ENCODE results near the gene SPRED3.
"Not testable (repeated sequence)": the region's sequence is repeated elsewhere in the genome, so short reads cannot be mapped to it uniquely, and the experiment has no call there.

SPRED3 gene

GRCh38 chr19:38417544-38418506 lies 29.3 kb downstream of the SPRED3 start:
- DNase-seq (ENCODE audit: low read depth, low spot score), result no peak

DNA sequence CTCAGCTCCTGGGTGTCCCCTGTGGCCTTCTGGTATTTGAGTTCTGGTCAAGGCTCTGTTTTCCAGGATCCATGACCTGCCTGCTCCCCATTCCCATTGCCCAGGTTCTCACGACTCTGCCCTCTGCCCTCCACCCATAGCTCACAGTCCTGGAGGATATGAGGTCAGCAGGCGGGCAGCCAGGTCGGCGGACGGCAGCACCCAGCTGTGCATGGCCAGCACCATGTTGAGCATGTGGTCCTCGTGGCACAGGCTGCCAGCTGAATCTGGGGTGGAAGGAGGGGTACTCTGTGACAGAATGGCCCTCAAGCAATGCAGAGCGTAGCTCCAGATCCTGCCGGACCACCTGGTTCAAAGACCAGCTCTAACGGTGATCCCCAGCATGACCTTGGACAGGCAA lies 32.4 kb downstream of the SPRED3 start:
- DNase-seq (ENCODE audit: low read depth, low spot score), result no peak

- no peak for DNase-seq (ENCODE audit: low read depth, low spot score)
These were observed 33.4 kb downstream of the SPRED3 start for GRCh38 chr19:38421856-38422255.

DNA sequence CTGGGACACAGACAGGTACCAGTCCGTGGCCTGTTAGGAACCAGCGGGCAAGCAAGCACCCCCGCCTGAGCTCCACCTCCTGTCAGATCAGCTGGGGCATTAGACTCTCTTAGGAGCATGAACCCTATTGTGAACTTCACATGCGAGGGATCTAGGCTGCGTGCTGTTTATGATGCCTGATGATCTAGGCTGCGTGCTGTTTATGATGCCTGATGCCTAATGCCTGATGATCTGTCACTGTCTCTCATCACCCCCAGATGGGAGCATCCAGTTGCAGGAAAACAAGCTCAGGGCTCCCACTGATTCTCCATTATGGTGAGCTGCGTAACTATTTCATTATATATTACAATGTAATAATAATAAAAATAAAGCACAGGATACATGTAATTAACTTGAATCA lies 33.9 kb downstream of the SPRED3 start:
- DNase-seq (ENCODE audit: low read depth, low spot score), result no peak

DNA sequence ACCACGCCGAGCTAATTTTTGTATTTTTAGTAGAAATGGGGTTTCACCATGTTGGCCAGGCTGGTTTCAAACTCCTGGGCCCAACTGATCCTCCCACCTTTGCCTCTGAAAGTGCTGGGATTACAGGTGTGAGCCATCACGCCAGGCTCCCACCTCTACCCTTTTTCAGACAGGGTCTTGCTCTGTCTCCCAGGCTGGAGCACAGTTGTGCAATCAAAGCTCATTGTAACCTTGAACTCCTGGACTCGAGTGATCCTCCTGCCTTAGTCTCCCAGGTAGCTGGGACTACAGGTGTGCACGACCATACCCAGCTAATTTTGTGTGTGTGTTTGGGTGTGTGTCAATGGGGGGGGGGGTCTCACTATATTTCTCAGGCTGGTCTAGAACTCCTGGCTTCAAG lies 35.8 kb downstream of the SPRED3 start:
- no peak for DNase-seq (ENCODE audit: low read depth, low spot score)

- DNase-seq (ENCODE audit: low read depth, low spot score), result no peak
These were observed 36.8 kb downstream of the SPRED3 start for GRCh38 chr19:38425222-38425809.

DNA sequence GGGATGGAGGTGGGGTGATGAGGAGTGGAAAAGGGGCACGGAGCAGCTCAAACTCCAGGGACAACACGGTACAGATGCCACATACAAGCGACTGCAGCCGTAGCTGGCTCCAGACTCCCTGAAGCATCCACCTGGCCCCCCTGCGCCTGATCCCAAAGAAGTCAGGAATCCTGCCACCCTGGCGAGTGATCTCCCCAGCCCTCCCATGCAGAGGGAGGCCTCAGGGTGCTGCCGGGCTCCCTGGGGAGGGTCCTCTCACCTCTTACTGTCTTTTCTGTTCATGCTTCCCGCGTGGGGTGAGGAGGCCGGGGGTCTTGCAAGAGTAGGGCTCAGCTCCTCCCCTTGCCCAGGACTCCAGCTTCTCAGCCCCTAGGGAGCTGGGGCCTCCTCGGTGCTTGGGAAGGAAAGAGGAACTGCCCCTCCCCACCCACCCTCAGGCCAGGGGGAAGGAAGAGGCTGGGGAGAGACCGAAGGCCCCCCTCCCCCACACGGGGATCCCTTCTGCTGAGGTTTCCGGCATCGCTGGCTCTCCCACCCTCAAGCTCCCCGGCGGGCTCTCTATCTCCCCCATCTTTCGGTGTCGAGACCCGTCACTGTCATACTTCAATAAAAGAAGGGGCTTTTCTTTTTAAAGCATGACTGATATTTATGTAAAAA lies 37.4 kb downstream of the SPRED3 start, which contains the start of gene RASGRP4:
Gene RASGRP4 (minus strand): TSS at position 410 of the 657 bp plus-strand sequence. CDS start 128 bp downstream, at position 282.
- no peak for DNase-seq (ENCODE audit: low read depth, low spot score)

- DNase-seq (ENCODE audit: low read depth, low spot score), result not testable (repeated sequence)
These were observed 38.7 kb downstream of the SPRED3 start for GRCh38 chr19:38427035-38427677.

- DNase-seq (ENCODE audit: low read depth, low spot score), result no peak
These were observed 40.7 kb downstream of the SPRED3 start for GRCh38 chr19:38429055-38429810.

GRCh38 chr19:38429811-38430156 lies 41.3 kb downstream of the SPRED3 start:
- no peak for DNase-seq (ENCODE audit: low read depth, low spot score)

- no peak for DNase-seq (ENCODE audit: low read depth, low spot score)
These were observed 42.4 kb downstream of the SPRED3 start for GRCh38 chr19:38430931-38431330.

GRCh38 chr19:38433268-38433733 lies 44.8 kb downstream of the SPRED3 start, which contains the start of gene RYR1:
Gene RYR1, plus strand, starts transcription at chr19:38433691. Its CDS starts 139 bp downstream, at chr19:38433830.
- DNase-seq (ENCODE audit: low read depth, low spot score), result no peak

DNA sequence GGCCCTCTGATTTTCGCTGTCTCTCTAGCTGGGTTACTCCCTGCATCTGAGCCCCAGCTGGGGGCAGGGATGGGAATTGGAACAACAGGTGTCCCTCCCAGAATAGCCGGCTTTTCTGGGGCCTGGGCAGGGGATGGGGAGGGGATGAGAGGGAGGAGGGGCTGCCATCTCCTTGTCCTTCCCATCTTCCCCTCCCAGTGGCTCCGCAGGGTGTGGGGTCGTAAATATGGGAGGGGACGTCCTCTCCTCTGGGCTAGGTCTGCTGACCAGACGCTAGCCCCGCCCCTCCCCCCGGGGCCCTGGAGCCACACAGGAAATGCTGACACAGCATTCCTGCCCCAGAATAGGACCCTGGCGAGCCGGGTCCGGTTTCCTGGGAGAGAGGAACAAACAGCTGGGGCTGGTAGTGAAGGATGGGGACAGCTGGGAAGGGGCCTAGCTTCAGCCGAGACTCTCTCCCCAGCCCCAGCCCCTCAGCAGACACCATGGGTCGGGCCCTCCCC lies 46.1 kb downstream of the SPRED3 start:
- no peak for DNase-seq (ENCODE audit: low read depth, low spot score)

- no peak for DNase-seq (ENCODE audit: low read depth, low spot score)
These were observed 48.8 kb downstream of the SPRED3 start for GRCh38 chr19:38437295-38437694.

DNA sequence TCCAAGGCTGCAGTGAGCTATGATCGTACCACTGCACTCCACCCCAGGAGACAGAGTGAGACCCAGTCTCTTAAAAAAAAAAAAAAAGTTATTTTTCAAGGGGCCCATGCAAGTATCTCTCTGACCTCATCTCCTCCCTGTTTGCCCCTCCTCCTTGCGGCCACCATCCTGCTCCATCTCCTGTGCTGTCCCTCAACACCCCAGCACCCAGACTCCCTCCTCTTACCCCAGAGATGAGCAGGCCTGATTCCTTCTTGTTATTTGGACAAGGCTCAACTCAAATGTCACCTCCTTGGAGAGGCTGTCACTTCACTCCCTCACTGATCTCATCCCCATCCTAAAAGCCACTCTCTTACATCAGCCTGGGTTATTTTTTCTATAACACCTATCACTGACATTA lies 49.4 kb downstream of the SPRED3 start:
- DNase-seq (ENCODE audit: low read depth, low spot score), result no peak

DNA sequence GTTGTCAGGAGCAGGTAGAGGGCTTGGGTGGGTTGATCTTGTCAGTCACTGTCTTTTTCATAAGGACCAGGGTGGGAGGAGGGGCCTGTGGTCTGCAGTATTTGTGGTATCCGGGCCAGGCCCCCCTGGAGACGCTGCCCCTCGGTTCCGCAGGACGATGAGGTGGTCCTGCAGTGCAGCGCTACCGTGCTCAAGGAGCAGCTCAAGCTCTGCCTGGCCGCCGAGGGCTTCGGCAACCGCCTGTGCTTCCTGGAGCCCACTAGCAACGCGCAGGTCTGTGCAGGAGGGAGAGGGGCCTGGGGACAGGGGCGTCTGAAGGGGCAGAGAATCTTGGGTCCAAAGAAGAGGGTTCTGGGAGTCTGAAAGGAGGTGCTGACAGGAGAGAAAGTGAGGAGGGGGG lies 52.1 kb downstream of the SPRED3 start:
- no peak for DNase-seq (ENCODE audit: low read depth, low spot score)

DNA sequence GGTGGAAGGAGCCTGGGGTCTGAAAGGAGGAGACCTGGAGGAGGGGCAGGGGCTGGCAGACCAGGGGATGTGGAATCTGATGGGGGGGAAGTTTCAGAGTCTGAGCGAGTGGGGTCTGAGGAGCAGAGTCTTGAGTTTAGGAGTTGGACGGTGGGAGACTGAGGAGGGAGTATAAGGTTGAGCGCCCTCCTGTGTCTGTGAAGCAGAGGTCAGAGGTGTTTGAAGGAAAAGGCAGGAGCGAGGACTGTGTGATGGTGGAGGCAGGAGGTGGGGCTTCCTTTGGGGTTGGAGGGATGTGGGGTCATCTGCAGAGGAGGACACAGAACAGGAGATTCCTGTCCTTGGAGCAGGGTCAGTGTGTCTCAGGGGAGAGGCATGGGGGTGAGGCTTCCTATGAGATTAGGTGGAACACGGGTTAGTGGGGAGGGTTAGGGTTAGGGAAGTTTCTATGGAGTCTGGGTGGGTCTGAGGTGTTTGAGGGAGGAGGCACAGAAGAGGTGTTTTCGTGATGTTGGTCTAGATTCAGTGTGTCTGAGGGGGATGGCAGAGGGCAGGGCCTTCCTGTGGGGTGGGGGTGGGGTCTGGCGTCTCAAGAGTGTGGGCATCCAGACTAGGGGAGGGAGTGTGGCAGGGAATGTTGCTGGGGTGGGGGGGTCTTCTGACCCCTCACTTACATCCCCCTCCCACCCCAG lies 53.3 kb downstream of the SPRED3 start:
- no peak for DNase-seq (ENCODE audit: low read depth, low spot score)

GRCh38 chr19:38442736-38443135 lies 54.2 kb downstream of the SPRED3 start:
- DNase-seq (ENCODE audit: low read depth, low spot score), result no peak

DNA sequence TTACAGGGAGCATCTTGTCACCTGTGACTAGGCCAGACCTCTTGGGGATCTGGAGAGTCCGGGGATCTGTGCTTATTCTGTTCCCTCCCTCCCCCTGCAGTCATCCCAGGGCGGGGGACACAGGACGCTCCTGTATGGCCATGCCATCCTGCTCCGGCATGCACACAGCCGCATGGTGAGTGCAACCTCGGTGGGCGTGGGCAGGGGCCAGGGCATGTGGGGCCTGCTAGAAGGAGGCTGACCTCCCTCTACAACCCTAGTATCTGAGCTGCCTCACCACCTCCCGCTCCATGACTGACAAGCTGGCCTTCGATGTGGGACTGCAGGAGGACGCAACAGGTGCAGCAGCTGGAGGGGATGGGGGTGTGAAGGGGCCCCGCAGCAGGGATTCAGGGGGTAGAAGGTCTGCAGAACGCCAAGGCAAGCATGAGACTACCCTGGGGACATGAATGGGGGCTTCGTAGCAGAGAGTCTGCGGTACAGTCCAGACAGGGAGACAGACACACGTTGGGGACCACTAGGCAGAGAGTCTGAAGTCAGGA lies 55.0 kb downstream of the SPRED3 start:
- DNase-seq (ENCODE audit: low read depth, low spot score), result no peak

DNA sequence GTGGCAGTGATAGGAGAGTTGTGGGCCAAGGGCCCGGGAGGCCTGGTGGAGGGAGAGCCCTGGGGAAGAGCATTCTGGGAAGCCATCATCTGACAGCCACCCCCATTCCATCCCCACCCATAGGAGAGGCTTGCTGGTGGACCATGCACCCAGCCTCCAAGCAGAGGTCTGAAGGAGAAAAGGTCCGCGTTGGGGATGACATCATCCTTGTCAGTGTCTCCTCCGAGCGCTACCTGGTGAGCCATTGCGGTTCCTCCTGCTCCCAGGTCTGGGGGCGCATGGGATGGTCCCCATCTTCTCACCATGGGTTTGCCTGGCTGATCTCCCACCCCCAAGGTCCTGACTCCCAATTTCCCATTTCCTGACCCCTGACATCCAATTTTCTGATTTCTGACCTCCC lies 55.5 kb downstream of the SPRED3 start:
- DNase-seq (ENCODE audit: low read depth, low spot score), result no peak
